HepG2 (cell line): ENCODE results near the gene FBXW8.

ENCODE experiments used
- CEBPB ChIP-seq: IDR thresholded peaks from 2 replicates; pipeline ENCODE4 v1.6.1; 2011; ENCODE audit warnings: low read depth, low read length, improper control_type of control experiment, borderline replicate concordance
- NFYB ChIP-seq: sonication (generic); formaldehyde crosslinking; IDR thresholded peaks from 2 replicates; pipeline ENCODE4 v1.4.0; 2020; ENCODE audit warnings: missing genetic modification reagents
- TF ChIP-seq, protein P1 (sequence below): sonication (generic); formaldehyde crosslinking; conservative IDR thresholded peaks from 2 replicates; pipeline ENCODE4 v1.8.1; 2023; ENCODE audit warnings: missing genetic modification reagents

DNA sequence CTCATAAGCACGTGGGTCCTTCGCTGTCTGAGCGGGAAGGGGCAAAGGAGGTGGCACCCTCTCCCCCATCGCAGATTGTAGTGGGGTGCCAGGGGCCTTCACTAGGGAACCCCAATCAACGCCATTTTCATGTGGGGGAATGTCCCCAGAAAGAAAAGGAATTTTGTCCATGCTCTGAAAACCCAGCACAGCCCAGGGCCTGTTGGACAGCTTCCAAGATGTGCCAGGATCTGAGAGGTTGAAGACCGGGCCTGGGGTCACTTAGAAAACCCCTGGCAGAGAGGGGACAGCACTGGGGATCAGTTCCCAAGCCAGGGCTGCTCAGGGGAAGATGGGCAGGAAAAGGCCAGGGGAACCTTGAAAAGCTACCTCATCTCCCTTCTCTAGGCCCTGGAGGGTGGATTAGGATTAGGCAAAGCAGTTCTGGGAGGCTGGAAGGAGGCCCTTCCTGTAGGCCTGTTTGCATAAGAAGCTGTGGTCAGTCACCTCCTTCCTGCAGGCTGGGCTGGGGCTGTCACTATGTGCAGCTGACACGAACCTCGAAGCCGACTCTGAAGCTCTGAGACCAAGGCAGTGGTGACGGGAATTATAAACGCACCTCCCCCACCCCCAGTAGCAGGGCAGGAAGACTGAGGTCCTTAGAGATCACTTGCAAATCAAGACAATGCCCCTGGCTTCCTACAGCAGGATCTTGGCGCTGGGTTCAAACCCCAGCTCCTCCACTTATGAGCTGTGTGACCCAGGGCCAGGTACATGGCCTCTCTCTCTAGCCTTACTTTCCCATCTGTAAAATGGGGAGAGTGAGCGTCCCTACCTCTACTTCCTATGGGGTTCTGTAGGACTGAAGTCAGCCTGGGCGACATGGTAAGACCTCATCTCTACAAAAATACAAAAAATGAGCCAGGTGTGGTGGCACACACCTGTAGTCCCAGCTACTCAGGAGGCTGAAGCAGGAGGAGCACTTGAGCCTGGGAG is 159.5 kb downstream of the FBXW8 start:
- TF ChIP-seq CEBPB (no peak), NFYB (CRISPR knock-in tag) (no peak)
- TF ChIP-seq, protein P1, sequence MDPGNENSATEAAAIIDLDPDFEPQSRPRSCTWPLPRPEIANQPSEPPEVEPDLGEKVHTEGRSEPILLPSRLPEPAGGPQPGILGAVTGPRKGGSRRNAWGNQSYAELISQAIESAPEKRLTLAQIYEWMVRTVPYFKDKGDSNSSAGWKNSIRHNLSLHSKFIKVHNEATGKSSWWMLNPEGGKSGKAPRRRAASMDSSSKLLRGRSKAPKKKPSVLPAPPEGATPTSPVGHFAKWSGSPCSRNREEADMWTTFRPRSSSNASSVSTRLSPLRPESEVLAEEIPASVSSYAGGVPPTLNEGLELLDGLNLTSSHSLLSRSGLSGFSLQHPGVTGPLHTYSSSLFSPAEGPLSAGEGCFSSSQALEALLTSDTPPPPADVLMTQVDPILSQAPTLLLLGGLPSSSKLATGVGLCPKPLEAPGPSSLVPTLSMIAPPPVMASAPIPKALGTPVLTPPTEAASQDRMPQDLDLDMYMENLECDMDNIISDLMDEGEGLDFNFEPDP (CRISPR knock-in tag) = no peak
